ENCODE data around the gene FYB1.

GRCh38 chr5:39190311-39191102, 28.9 kb downstream of the FYB1 start:
- no peak for TF ChIP-seq CTCF (IDR thresholded peaks at IDR 0.05)
- no peak for TF ChIP-seq POLR2A (IDR thresholded peaks at IDR 0.05)

Measured in esophagus squamous epithelium (tissue), 4 donors.